ENCODE measurements around the gene PCAT6.

- TF ChIP-seq CTCF (IDR thresholded peaks at IDR 0.05), result no peak
- TF ChIP-seq EP300 (IDR thresholded peaks at IDR 0.05), result no peak
- no peak for TF ChIP-seq POLR2AphosphoS5 (IDR thresholded peaks at IDR 0.05)
These were observed 15.0 kb downstream of the PCAT6 start for GRCh38 chr1:202825748-202826147.

Measured in suprapubic skin (tissue), 4 donors.